Transverse colon (tissue), 3 donors: Measurements from ENCODE around the gene KRTAP2-3.

Experiments used
- CTCF ChIP-seq, 5 experiments: fragments of 200-600 bp in 3 of 5; fragments of 450-650 bp in 2 of 5; sonication (generic) in 3 of 5; IDR thresholded peaks; 1 replicate in 2 of 5; 2 replicates in 3 of 5; pipeline ENCODE4 v1.5.1; 2016 to 2017; ENCODE audit warnings: antibody characterized with exemption in 5 of 5, inconsistent platforms in 3 of 5, mild to moderate bottlenecking in 2 of 5, moderate library complexity in 1 of 5
- POLR2A ChIP-seq: fragments of 450-650 bp; IDR thresholded peaks from one replicate; pipeline ENCODE4 v1.6.1; 2016; ENCODE audit warnings: antibody characterized with exemption, mild to moderate bottlenecking, moderate library complexity

- TF ChIP-seq CTCF (IDR thresholded peaks at IDR 0.05), result no peak
- TF ChIP-seq POLR2A, result no peak
Observed at GRCh38 chr17:41076788-41077187, 16.9 kb upstream of the KRTAP2-3 start.
